ENCODE measurements around the gene TRPM3.

DNA sequence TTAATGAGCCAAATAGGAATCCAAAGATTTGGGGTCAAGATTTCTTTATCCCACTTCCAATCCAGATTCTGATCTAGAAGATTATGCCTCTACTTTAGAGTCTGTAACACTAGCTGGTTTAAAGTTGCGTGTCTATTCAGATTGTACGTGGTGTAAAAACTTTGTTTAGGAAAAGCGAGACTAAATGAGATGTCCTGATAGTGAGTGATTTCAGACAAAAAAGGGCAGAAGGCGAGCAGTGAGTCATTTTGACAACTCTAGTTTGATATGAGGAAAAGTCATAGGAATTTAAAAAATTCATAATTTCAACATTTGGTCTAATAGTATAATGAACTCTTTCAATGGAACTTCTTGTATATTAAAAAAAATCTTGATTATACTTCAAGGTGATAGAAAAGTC lies 587.4 kb downstream of the TRPM3 start:
- TF ChIP-seq, protein P1, sequence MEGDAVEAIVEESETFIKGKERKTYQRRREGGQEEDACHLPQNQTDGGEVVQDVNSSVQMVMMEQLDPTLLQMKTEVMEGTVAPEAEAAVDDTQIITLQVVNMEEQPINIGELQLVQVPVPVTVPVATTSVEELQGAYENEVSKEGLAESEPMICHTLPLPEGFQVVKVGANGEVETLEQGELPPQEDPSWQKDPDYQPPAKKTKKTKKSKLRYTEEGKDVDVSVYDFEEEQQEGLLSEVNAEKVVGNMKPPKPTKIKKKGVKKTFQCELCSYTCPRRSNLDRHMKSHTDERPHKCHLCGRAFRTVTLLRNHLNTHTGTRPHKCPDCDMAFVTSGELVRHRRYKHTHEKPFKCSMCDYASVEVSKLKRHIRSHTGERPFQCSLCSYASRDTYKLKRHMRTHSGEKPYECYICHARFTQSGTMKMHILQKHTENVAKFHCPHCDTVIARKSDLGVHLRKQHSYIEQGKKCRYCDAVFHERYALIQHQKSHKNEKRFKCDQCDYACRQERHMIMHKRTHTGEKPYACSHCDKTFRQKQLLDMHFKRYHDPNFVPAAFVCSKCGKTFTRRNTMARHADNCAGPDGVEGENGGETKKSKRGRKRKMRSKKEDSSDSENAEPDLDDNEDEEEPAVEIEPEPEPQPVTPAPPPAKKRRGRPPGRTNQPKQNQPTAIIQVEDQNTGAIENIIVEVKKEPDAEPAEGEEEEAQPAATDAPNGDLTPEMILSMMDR (IDR thresholded peaks at IDR 0.05), result no peak
- TF ChIP-seq, protein P2, sequence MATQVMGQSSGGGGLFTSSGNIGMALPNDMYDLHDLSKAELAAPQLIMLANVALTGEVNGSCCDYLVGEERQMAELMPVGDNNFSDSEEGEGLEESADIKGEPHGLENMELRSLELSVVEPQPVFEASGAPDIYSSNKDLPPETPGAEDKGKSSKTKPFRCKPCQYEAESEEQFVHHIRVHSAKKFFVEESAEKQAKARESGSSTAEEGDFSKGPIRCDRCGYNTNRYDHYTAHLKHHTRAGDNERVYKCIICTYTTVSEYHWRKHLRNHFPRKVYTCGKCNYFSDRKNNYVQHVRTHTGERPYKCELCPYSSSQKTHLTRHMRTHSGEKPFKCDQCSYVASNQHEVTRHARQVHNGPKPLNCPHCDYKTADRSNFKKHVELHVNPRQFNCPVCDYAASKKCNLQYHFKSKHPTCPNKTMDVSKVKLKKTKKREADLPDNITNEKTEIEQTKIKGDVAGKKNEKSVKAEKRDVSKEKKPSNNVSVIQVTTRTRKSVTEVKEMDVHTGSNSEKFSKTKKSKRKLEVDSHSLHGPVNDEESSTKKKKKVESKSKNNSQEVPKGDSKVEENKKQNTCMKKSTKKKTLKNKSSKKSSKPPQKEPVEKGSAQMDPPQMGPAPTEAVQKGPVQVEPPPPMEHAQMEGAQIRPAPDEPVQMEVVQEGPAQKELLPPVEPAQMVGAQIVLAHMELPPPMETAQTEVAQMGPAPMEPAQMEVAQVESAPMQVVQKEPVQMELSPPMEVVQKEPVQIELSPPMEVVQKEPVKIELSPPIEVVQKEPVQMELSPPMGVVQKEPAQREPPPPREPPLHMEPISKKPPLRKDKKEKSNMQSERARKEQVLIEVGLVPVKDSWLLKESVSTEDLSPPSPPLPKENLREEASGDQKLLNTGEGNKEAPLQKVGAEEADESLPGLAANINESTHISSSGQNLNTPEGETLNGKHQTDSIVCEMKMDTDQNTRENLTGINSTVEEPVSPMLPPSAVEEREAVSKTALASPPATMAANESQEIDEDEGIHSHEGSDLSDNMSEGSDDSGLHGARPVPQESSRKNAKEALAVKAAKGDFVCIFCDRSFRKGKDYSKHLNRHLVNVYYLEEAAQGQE (IDR thresholded peaks at IDR 0.05; ENCODE audit: insufficient read depth in 1 of 2, low read depth in 2 of 2, low read length in 1 of 2), result no peak
- no peak for TF ChIP-seq POLR2AphosphoS5 (IDR thresholded peaks at IDR 0.05; ENCODE audit: low read depth, low read length)
- no peak for TF ChIP-seq TCF7L2 (IDR thresholded peaks at IDR 0.05; ENCODE audit: low read depth, low read length)
- no peak for TF ChIP-seq SIN3A (IDR thresholded peaks at IDR 0.05; ENCODE audit: borderline replicate concordance, insufficient read depth, low read depth, low read length)

Measured in Panc1 (cell line).